Measurements from ENCODE around the gene KRT80. TPM values are rescaled to one million over a fixed set of nuclear protein-coding genes. Genes with fewer than 3 reads are reported as not detected.

KRT80 gene
- total RNA-seq, 1 donor from 2014 or later, result 0.28 TPM

Other genes with a start within 250 kb of the KRT80 start
- 28.0 TPM for gene ACVR1B, start 240.3 kb downstream of the KRT80 start, total RNA-seq
- gene TAMALIN, start 185.1 kb downstream of the KRT80 start, total RNA-seq, result 5.5 TPM
- gene NR4A1, start 140.6 kb downstream of the KRT80 start, total RNA-seq, result 5.4 TPM
- gene ATG101, start 122.0 kb downstream of the KRT80 start, total RNA-seq, result 18.0 TPM
- not detected for gene SMIM41, start 112.3 kb downstream of the KRT80 start, total RNA-seq
- 18.8 TPM for gene KRT7, start 41.2 kb upstream of the KRT80 start, total RNA-seq
- not detected for gene KRT86, start 82.6 kb upstream of the KRT80 start, total RNA-seq
- 0.65 TPM for gene KRT81, start 99.5 kb upstream of the KRT80 start, total RNA-seq
- not detected for gene KRT83, start 129.4 kb upstream of the KRT80 start, total RNA-seq
- gene KRT85, start 175.5 kb upstream of the KRT80 start, total RNA-seq, result not detected
- not detected for gene KRT84, start 193.6 kb upstream of the KRT80 start, total RNA-seq
- gene KRT82, start 214.3 kb upstream of the KRT80 start, total RNA-seq, result not detected
- gene KRT75, start 242.4 kb upstream of the KRT80 start, total RNA-seq, result not detected